22Rv1 (cell line): ENCODE results near the gene MKNK2.

Experiments used
- CTCF ChIP-seq: fragments of 450-650 bp; IDR thresholded peaks from 2 replicates; pipeline ENCODE4 v1.5.1; 2017; ENCODE audit warnings: mild to moderate bottlenecking
- ZFX ChIP-seq: fragments of 450-650 bp; IDR thresholded peaks from 2 replicates; pipeline ENCODE4 v1.6.1; 2017; ENCODE audit warnings: antibody characterized with exemption, borderline replicate concordance

DNA sequence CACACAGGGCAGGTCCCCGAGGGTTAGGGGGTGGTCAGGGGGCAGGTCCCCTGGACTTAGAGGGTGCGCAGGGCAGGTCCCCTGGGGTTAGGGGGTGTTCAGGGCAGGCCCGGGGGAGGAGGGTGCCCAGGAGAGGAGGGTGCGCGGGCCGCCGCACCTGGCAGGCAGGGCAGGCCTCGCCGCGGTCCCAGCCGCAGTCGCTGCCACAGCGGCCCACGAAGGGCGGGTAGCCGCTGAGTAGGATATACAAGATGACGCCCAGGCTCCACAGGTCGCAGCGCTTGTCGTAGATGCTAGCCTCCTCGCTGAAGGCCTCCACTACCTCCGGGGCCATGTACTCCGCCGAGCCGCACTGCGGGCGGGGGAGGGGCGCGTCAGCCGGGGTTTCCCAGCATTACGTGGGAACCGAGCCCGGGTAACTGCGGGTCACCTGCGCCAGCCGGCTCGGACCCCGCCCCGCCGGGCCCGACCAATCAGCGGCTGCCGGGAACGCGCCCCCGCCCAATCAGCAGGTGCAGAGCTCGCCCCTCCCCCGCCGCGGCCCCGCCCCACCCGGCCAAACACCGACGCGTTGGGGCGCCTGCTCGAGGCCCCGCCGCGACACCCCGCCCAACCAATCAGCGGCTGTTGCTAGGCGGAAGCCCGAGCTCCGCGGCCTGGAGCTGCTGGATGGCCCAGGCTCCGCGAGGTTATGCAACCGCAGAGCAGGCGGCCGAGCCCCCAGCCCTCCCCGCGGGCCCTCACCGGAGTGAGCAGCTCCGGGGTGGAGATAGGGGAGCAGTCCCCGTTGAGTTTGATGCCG lies 9.2 kb downstream of the MKNK2 start:
- TF ChIP-seq CTCF, result no peak
- no peak for TF ChIP-seq ZFX
